Fibroblast of peridontal ligament (primary cell): ENCODE data around the gene RRN3.
A peak's percentile ranks its signal among the peaks of the same experiment; 100 is the strongest.
"Not testable (repeated sequence)": the region's sequence is repeated elsewhere in the genome, so short reads cannot be mapped to it uniquely, and the experiment has no call there.

Experiments
- DNase-seq: peaks from one replicate; pipeline ENCODE4 v3.0.0-alpha.2; 2010; ENCODE audit errors: extremely low read depth

The RRN3 gene

DNA sequence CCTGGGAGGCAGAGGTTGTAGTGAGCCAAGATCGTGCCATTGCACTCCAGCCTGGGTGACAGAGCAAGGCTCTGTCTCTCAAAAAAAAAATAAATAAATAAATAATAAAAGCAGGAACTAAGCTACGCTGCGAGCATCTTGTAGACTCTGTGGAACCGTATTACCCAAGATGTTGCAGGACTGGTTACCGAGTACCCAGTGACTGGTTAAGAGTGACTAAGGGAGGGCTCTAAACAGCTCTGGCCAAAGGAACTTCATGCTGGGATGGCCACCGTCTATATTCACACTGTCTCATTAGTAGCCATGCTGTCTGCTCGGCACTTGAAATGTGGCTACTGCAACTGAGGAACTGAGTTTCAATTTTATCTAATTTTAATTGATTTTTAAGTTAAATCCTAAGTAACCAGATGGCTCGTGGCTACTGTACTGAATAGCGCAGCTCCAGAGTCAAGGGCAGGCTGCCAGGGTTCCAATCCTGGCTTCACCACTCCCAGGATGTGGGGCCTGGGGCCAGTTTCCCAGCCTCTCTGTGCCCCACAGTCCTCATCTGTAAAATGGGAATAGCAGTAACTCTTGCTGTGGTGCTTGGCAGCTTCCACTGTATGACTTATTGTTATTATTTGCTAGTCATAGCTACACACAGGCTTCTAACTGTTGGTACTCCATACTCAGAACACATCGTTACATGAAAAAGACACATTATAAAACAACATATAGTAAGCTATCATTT, 41.2 kb downstream of the RRN3 start:
- DNase-seq: no peak

- DNase-seq: no peak
Measured at GRCh38 chr16:15051387-15051951, 42.6 kb downstream of the RRN3 start.

DNA sequence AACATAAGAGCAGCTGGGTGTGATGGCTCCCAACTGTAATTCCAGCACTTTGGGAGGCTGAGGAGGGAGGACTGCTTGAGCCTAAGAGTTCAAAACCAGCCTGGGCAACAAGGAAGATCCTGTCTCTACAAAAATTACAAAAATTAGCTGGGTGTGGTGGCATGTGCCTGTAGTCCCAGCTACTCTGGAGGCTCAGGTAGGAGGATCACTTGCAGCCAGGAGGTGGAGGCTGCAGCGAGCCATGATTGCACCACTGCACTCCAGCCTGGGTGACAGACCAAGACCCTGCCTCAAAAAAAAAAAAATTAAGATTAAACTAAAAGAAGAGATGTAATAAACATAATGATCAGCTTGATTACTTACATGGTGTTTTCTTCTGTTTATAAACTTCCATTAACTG, 43.6 kb downstream of the RRN3 start:
- DNase-seq: not testable (repeated sequence)

DNA sequence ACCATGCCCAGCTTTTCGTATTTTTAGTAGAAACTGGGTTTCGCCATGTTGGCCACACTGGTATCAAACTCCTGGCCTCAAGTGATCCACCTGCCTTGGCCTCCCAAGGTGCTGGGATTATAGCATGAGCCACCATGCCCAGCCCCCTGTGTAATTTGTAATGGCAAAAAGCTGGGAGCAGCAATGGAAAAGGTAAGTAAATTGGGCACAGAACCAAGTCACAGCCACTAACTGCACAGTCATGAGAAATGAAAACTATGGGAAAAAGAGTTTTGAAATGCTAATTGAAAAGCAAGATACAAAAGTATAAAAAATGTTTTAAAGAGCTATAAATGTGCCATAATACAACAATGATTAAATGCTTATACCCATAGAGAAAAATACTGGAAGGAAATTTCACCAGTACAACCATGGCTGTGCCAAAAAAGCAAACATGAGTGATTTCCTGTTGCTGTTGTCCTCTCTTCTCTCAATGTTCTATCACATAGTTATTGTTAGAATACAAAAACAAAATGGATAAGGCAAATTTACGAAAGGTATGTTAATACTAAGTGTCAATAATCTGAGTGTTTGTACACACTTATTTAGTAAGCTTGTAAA, 44.4 kb downstream of the RRN3 start:
- DNase-seq: no peak

DNA sequence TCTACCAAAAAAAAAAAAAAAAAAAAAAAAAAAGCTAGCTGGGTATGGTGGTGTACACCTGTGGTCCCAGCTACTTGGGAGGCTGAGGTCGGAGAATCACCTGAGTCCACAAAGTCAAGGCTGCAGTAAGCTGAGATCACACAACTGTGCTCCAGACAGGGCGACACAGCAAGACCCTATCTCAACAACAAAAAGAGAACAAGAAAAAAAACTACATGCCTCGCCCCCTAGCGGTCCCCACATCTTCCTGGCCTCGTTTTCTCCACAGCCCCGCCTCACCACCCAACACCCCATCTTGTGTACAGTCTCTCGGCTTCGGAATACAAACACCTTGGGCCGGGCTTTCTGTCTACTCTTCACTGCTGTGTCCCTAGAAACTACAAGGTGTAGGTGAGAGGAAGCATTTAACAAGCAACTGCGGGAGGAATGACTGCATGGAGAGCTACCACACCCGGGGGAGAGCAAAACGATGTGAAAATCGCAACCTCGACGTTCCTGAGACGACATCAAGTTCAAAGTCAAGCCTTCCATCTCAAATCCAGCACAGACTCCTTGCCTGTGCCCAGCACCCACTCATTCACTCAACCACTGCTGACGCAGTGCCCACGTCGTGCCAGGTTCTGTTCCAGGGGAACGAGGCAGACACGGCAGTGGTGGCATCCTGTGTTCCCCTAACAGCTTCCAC, 47.2 kb downstream of the RRN3 start:
- no peak for DNase-seq

DNA sequence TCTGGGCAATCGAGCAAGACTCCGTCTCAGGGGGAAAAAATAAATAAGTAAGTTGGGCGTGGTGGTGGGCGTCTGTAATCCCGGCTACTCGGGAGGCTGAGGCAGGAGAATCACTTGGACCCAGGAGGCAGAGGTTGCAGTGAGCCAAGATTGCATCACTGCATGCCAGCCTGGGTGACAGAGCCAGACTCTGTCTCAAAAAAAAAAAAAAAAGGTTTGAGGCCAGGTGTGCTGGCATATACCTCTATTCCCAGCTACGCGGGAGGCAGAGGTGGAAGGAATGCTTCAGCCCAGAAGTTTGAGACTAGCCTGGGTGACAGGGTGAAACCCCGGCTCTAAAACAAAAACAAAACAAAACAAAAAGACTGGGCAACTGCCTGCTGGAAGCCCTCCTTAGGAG, 48.8 kb downstream of the RRN3 start:
- DNase-seq: not testable (repeated sequence)

DNA sequence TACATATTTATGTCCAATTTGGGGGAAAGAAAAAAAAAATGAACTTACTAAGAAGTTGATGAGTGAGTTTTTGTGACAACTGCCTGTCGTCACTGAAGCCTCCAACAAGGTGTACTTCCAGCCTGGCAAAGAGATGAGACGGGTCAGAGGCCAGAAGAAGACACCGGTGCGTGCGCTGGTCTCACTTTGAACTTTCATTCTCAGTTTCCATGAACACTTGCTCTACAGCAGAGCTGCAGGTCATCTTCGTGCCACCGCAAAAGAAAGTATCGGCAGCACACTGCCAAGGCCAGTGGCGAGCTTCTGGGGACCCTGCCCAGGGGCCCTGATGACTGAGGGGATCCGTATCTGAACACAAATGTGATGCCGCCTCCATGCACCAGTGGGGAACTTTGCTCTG, 49.8 kb downstream of the RRN3 start:
- no peak for DNase-seq

DNA sequence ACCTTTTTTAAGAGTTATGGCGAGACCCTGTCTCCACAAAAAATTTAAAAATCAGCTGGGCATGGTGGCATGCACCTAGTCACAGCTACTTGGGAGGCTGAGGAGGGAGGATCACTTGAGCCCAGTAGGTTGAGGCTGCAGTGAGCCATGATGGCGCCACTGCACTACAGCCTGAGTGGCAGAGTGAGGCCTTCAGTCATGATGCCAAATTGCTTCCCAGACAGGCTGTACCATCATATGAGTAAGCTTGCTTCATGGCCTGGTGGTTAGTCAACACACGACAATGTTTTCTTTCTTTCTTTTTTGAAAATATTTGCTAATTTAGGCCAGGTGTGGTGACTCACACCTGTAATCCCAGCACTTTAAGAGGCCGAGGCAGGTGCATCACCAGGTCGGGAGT, 50.7 kb downstream of the RRN3 start:
- no peak for DNase-seq

DNA sequence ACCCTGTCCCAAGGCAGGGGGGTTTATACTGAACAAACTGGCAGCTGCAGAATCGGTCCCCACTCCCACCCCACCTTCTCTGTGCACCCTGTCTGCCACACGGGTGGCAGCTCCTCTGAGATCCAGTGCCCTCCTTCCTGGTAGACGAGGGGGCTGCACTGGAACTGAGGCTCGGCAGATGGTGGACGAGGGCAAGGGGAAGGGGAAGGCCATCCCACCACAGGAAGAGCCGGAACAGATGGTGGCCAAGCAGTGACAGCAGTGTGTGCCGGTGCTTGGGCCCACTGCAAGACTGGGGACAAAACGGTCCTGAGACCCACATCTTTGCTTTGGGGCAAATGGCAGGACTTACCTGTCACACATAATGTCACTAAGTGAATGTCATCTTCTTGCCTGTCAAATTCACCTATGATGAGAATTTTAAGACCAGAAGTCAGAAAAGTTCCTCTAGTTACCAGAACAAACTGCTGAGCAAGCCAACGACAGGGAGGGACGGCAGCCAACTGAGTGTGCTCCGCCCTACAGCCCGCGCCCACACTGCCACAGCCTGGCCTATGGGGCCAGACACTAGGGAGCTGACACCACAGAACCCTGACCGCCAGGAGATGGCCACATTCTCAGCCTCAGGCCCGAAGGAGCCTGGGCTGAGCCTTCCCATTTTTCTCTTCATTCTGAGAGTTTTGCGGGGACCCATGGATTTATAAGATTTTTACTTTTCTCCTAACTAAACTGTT, 52.6 kb downstream of the RRN3 start:
- DNase-seq: peak; percentile 78

- no peak for DNase-seq
Measured at GRCh38 chr16:15038689-15039088, 55.4 kb downstream of the RRN3 start.

GRCh38 chr16:15037745-15038144, 56.3 kb downstream of the RRN3 start:
- DNase-seq: no peak

DNA sequence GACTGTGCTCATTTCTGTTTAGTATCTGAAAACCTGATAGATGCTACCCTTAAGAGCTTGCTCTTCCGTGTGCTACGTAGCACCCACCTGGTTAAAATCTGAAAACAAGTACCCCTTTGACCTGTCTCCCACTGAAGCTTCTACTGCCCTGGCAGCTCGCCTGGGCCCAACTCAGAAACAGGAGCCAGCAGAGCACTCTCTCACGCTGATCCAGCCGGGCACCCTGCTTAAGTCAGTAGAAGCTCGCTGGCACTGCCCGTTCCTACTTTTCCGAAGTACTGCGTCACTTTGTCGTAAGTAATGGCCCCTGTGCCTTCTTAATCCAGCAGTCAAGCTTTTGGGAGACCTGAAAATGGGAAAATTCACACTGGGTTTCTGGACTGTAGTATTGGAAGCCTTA, 57.1 kb downstream of the RRN3 start:
- no peak for DNase-seq

DNA sequence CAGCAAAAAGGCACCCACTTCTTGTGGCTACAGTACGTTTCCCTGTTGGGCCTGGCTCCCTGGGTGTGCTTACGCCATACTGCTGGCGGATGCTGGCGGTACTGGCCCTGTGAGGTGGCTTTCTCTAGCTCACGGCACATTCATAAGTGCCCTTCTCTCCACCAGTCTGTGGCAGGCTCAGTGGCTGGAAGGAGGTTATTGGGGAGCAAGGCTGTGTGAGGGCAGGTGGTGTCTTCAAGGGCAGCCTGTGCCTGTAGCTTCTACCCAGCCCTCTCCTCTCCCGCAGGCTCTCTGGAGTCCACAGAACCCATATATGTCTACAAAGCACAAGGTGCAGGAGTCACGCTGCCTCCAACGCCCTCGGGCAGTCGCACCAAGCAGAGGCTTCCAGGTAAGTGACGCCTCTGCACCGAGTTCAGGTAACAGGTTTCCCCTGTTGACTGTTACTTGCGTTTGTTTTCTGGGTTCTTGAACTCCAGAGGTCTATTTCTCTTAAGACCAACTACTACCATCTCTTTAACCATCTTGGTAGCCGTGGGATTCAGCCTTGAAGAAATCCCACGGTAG, 58.8 kb downstream of the RRN3 start:
- DNase-seq: no peak

DNA sequence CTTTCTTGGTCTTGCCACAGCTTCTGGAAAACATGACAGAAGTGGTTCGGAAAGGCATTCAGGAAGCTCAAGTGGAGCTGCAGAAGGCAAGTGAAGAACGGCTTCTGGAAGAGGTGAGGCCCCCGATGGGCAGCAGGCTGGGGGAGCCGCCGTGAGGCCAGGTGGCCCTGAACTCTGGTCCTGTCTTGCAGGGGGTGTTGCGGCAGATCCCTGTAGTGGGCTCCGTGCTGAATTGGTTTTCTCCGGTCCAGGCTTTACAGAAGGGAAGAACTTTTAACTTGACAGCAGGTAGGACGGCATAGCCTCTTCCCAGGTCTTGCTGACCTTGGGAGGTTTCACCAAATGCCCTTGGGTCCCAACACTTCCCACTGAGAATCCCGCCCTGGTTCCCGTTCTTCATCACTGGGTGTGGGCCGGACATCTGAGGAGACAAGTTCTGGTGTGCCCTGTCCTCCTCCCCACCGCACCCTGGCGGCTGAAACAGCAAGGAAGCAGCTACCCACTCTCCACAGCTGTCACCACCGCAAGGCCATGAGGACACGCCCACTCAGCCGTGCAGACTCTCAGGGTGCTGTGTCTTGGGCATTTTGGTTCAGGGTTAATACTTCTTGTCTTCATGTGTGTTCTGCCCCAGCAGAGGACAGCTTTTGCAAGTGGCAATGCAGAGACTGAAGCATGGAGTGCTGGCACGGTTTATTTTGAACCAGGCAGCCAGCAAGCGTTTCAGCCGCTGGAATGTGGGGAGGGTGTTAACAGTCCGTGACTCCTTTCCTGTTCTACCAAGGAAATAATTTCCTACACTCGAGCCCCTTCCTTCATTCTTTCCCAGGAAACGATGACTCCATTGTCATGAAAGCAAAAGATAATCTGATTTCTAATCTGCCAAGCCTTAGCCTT, 59.6 kb downstream of the RRN3 start:
- DNase-seq: no peak

GRCh38 chr16:15033309-15033707, 60.8 kb downstream of the RRN3 start:
- no peak for DNase-seq

GRCh38 chr16:15032547-15033308, 61.3 kb downstream of the RRN3 start:
- DNase-seq: peak; percentile 26

- DNase-seq: no peak
Measured at GRCh38 chr16:15031586-15031985, 62.5 kb downstream of the RRN3 start.

GRCh38 chr16:15031179-15031578, 62.9 kb downstream of the RRN3 start:
- no peak for DNase-seq

GRCh38 chr16:15029749-15030148, 64.3 kb downstream of the RRN3 start:
- not testable (repeated sequence) for DNase-seq
